ENCODE measurements around the gene SH3RF3.

GRCh38 chr2:109188496-109188890 lies 59.5 kb downstream of the SH3RF3 start:
- no peak for TF ChIP-seq CTCF (IDR thresholded peaks at IDR 0.05)
- TF ChIP-seq EP300 (IDR thresholded peaks at IDR 0.05) = no peak
- TF ChIP-seq POLR2A (IDR thresholded peaks at IDR 0.05) = no peak
- TF ChIP-seq POLR2AphosphoS5 (IDR thresholded peaks at IDR 0.05) = no peak

All from upper lobe of left lung (tissue), 4 donors.